ENCODE data around the gene ANO7.

DNA sequence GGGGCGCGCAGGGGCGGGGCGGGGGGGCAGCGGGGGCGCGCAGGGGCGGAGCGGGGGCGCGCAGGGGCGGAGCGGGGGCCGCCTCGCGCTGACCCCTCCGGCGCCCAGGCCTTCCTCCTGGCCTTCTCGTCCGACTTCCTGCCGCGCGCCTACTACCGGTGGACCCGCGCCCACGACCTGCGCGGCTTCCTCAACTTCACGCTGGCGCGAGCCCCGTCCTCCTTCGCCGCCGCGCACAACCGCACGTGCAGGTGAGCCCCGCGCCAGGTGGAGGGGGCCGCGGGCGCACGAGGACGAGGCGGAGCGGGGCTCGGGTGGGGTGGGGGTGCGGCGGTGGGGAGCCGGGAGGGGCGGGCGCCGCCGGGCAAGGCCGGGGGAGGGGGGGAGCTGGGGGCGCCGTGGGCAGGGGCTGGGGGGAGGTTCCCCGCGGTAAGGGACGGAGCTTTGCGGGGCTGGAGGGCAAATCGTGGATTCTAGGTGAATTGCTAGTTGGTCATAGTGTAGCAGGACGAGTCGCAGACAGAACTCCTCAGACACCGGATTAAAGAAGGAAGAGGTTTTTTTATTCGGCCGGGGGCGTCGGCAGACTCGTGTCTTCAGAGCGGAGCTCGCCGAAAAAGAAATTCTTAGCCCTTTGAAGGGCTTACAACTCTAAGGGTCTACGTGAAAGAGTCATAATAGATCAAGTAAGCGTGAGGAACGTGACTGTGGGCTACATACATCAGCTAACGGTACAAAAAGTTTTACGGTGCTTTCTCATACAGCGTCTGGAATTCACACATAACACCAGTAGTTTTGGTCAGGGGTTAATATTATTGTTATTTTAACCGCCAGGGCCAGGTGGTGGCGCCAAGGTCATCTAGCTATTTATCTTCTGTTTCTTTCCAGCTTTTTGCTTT lies 29.9 kb downstream of the ANO7 start:
- TF ChIP-seq, protein P1, sequence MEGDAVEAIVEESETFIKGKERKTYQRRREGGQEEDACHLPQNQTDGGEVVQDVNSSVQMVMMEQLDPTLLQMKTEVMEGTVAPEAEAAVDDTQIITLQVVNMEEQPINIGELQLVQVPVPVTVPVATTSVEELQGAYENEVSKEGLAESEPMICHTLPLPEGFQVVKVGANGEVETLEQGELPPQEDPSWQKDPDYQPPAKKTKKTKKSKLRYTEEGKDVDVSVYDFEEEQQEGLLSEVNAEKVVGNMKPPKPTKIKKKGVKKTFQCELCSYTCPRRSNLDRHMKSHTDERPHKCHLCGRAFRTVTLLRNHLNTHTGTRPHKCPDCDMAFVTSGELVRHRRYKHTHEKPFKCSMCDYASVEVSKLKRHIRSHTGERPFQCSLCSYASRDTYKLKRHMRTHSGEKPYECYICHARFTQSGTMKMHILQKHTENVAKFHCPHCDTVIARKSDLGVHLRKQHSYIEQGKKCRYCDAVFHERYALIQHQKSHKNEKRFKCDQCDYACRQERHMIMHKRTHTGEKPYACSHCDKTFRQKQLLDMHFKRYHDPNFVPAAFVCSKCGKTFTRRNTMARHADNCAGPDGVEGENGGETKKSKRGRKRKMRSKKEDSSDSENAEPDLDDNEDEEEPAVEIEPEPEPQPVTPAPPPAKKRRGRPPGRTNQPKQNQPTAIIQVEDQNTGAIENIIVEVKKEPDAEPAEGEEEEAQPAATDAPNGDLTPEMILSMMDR (IDR thresholded peaks at IDR 0.05; ENCODE audit: low read length), result peak; percentile 50
- no peak for TF ChIP-seq EZH2 (IDR thresholded peaks at IDR 0.05; ENCODE audit: borderline replicate concordance, low read length)
